DMS153 treated with DMSO at 0.1 percent for 48 hours (cell line): ENCODE measurements around the gene ZMAT5.

Experiments
- DNase-seq: peaks from one replicate; lab custom pipeline; 2025; ENCODE audit not compliant: unreplicated experiment; lab: John Stamatoyannopoulos, UW

ZMAT5 gene, protein sequence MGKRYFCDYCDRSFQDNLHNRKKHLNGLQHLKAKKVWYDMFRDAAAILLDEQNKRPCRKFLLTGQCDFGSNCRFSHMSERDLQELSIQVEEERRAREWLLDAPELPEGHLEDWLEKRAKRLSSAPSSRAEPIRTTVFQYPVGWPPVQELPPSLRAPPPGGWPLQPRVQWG

DNA sequence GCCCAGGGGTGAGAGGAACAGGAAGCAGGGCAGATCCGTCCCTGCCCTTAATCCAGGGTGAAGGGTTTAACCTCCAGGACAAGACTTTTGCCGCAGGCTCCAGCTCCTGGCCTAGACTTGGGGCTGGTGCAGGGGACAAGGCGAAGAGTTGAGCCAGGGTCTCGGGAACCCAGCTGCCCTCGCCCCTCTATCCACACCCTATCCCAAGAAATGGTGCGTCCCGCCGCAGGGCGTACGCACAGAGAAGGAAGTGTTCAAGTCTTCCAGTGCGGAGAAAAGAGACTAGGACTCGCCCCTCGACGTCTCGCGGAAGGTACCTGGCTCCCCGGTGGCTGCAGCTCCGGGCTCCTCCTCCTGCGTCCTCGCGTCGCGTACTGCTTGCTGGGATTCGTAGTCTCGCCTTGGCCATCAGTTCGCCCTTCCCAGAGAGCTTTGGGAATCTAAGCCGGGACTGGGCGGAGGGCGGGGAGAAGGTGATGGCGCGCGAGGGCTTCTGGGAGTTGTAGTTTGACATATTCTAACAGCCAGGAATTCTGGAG, at the start of gene ZMAT5:
Gene ZMAT5, minus strand, starts transcription at position 376 of the 539 bp plus-strand sequence. CDS start 18,463 bp downstream, outside the sequence.
- DNase-seq, result peak; percentile 96

GRCh38 chr22:29816539-29816938, 49.7 kb upstream of the ZMAT5 start:
- no peak for DNase-seq

DNA sequence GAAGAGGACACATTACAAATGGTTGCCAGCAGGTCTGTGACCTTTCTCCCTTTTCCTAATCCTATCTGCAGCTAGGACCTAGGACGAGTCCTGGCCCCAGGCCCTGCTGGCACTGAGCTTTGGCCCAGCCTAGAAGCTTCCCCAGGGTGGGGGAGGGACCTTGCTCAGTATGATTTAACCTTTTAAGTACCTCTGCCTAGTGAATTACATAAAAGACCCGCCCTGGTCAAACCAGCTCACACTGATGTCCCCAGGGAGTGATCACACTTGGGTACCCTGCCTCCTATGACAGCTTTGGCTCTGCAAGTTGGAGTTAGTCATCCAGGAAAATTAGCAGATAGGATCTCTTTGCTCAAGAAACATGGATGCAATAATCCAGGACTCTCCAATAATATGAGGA, 49.3 kb upstream of the ZMAT5 start:
- DNase-seq, result no peak

GRCh38 chr22:29815580-29815979, 48.8 kb upstream of the ZMAT5 start:
- no peak for DNase-seq

- no peak for DNase-seq
Observed at GRCh38 chr22:29814003-29814402, 47.2 kb upstream of the ZMAT5 start.

DNA sequence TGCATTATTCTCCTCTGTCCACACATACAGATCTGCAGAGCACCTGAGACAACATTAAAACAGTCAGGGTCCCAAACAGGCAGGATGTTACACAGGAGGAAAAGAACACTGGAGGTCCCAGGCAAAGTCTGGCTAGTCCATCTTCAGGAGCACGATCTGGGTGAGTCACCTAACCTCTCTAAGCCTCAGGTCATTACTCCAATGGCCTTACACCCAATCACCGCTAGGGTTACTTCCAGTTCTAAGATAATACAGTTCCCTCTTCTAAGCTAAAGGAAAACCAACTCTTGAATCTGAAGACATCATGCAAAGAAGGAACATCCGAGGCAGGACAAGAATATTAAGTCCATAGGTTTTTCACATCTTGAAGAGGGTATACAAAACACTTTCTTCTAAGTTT, 46.8 kb upstream of the ZMAT5 start:
- no peak for DNase-seq

DNA sequence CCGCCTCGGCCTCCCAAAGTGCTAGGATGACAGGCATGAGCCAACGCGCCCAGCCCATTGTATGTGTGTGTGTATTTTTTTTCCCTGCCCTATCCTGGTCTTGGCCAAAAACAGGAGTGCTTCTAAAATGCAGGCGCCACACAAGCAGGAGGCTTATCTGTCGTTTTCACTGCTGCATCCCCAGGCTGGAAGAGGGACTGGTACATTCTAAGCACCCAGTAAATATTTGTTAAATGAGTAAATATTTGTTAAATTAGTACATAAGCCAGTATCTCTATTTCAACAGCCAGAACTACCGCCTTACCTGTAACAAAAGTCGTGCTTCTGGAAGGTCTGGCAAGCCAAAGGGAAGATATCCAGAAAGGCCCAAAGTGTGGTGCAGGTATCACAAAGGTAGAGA, 46.3 kb upstream of the ZMAT5 start:
- DNase-seq, result no peak

- no peak for DNase-seq
Observed at GRCh38 chr22:29811377-29811776, 44.6 kb upstream of the ZMAT5 start.

DNA sequence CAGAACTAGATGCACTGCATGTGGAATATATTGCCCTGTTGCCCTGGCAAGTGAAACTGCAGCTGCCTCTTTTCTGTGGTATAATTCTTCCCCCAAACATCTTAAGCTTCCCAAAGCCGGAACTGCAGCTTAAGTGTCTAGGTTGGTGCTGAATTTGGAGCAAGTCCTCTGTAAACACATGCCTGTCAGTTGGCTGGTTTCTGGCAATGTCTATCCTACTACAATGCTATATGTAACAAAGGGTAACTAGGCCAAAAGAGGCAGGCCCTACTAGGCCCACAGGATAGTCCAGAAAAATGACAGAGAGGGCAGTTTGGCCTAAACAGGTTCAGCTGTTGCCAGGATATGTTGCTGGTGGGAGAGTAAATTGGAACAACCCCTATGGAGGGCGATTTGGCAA, 43.4 kb upstream of the ZMAT5 start:
- no peak for DNase-seq

DNA sequence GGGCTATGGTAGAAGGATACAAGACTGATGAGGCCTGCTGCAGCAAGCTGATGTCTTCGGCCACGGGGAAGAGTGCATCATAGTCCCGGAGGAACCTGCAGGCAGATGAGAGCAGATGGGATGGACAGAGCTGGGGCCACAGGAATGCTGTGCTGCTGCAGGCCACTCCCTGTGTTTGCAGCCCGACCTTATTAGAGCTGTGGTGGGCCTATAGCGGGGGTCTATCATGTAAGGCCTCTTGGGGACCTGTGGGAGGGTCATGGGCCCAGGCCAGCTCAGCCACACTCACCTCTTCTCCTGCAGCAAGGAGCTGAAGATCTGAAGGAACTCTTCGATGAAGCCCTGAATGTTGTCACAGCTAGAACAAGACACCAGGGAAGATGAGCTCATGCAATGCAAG, 39.4 kb upstream of the ZMAT5 start:
- DNase-seq, result no peak

GRCh38 chr22:29804985-29805384, 38.2 kb upstream of the ZMAT5 start:
- DNase-seq, result no peak

- no peak for DNase-seq
Observed at GRCh38 chr22:29803190-29803589, 36.4 kb upstream of the ZMAT5 start.

DNA sequence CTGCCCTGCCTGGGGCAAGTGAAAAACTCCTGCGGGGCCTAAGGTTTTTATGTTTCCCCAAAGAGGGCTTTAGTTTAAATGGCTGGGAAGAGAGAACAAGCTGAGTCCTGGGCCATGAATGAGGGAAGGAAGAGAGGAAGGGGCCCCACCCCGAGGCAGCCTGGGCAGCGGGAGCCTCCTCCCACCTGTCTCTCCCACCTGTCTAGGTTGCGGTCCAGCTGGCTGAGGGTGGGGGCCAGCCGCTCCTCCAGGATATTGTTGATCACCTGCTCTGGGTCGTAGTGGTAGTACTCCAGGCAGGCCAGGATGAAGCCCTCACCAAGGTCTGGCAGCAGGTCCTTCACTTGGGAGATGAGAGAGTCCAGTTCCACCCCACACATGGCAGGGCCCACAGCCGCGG, 35.0 kb upstream of the ZMAT5 start:
- DNase-seq, result no peak

DNA sequence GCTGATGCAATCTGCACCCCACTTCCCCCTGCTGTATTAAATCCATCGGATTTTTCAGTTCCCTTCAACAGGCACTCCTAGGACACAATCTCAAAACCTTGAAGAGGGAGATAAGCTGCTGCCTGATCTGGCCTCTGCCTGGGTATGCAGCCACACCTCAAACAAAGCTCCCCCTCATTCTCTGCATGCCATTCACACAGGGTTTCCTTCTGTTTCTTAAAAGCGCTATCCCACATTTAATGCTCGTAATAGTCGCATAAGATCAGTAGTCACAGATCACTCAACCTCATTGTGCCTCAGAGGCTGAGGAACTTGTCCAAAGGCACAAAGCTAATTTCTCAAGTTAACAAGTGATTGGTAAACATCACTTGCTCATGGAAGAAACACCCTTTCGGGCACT, 34.3 kb upstream of the ZMAT5 start:
- no peak for DNase-seq

DNA sequence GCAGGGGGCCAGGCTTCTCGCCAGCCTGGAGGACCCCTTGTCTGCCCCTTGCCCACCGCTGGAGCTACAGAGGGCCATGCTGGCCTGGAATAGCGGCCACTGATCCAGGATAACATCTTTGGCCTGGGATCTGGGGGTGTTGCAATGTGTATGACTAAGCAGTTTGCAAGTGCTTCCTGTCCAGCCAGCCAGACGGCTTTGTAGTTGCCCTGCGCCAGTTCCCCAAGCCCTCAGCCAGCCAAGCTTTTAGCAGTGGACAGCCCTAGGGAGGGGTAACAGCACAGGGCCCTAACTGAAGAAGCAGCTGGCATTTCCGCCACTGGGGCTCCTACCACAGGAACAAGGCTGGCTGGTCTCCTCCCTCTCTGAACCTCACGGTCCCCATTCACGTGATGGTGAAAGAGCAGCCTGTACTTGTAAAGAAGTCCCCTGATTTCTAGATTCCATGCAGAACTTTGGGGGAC, 32.4 kb upstream of the ZMAT5 start:
- DNase-seq, result peak; percentile 31

DNA sequence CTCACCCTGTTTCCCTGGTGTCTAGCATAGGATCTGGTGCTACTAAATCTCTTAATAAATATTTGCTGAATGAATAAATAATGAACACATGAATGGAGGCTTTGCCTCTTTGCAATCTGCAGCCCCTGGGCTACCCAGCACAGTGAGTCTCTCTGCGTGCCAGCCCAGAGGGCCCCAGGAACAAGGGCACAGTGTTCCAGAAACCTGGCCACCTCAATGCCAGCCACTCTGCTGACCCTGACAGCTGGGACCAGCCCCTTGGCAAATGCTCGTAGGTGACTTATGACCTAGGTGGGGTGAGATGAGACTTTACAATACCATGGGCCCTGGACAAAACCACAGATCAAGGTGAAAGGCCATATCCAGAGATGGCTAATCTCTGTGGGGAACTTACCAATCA, 32.0 kb upstream of the ZMAT5 start:
- no peak for DNase-seq

DNA sequence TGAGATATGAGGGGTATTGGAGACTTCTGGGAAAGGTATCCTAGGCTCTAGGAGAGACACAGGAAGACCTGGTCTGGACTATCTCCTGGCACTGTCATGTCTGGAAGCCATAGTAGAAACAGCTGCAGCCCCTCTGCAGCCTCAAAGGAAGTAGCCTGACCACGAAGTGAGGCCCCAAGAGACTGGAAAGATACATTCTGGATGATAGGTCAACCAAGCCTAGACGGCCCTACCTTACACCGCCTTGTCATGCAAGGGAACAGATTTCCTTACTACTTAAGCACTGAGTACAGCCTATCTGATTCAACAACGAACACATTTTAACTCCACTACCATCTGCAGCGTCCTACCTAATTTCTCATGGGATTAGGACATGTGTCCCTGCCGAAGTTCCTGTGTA, 31.5 kb upstream of the ZMAT5 start:
- DNase-seq, result no peak

GRCh38 chr22:29797351-29797750, 30.5 kb upstream of the ZMAT5 start:
- DNase-seq, result no peak

DNA sequence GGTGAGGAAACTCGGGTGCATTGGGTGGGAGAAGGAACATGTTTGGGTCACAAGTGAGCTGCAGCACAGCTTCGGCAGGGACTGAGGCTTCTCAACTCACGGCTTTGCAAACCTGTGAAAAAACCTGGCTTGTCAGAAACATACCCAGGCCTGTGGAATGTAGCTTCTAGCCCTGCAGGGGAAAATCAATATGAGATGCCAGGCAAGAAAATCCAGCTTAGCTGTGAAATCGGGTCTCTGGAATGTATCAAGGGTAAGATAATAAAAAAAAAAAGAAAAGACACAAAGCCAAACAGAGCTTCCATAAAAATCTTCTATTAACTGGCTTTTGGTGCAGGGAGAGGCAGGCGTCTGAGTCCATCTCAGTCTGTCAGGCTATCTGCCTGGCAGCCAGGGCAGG, 28.9 kb upstream of the ZMAT5 start:
- DNase-seq, result no peak

DNA sequence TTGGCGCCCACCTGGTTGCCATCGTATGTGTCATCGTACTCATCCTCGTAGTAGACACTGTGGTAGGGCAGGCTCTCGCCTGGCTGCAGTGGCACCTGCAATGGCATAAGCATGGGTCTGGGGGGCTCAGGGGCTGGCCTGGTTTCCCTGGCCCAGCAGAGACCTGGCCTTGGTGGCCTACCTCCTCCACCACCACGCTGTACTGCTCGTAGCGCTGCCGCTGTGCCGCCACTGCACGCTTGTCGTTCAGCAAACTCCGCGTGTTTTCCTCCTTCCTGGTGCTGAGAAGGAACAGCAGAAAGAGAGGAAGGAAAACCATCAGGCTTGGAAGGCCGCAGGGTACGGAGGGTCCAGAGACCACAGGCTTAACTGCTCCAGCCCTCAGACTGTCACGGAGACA, 26.6 kb upstream of the ZMAT5 start:
- no peak for DNase-seq

GRCh38 chr22:29790061-29790460, 23.3 kb upstream of the ZMAT5 start:
- DNase-seq, result no peak

GRCh38 chr22:29788339-29789279, 21.8 kb upstream of the ZMAT5 start:
- DNase-seq, result no peak
